ENCODE data around the gene DCDC2C.
"Not testable (repeated sequence)": the region's sequence is repeated elsewhere in the genome, so short reads cannot be mapped to it uniquely, and the experiment has no call there.

DCDC2C gene, protein sequence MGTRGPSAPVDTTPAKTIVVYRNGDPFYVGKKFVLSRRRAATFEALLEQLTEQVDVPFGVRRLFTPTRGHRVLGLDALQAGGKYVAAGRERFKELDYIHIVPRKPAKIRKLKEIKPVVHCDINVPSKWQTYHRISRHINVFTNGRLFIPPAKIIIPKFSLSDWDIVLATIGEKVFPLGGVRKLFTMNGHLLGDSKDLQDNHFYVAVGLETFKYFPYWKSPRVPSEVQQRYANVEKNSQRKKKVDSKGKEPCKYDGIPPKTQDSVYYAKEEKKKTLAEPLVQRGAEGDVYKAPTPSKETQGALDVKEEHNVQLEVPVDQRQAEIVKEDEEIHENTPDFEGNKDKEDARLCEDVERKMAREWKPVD

DNA sequence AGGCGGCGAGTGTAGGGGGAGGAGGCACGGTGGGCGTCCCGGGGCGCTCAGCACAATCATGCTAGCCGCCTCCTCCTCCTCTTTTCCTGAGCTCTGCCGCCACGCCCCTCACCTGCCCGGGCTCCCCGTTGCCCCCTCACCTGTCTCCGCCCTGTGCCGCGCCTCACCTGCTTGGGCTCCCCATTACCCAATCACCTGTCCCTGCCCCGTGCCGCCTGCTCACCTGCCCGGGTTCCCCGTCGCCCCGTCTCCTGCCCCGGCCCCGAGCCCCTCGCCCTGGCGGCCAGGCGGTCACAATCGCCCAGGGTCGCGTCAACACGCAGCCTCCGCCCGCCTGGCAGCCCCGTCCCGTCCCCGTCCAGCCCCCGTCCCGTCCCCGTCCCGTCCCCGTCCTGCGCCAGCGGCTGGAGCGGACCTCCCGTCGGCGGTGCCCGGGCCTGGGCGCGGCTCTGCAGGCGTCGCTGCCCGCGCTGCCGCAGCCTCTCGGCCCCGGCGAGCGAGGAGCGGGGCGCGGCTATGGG, at the start of gene DCDC2C:
Gene DCDC2C (plus strand): TSS at position 340 of the 521 bp plus-strand sequence. CDS start 177 bp downstream, at position 517.
- no peak for DNase-seq

GRCh38 chr2:3654011-3654410, 49.4 kb upstream of the DCDC2C start:
- no peak for DNase-seq

GRCh38 chr2:3654531-3655225, 48.7 kb upstream of the DCDC2C start:
- no peak for DNase-seq

- DNase-seq = no peak
Observed at GRCh38 chr2:3655871-3656761, 47.3 kb upstream of the DCDC2C start.

- DNase-seq = no peak
Observed at GRCh38 chr2:3656762-3657721, 46.3 kb upstream of the DCDC2C start.

DNA sequence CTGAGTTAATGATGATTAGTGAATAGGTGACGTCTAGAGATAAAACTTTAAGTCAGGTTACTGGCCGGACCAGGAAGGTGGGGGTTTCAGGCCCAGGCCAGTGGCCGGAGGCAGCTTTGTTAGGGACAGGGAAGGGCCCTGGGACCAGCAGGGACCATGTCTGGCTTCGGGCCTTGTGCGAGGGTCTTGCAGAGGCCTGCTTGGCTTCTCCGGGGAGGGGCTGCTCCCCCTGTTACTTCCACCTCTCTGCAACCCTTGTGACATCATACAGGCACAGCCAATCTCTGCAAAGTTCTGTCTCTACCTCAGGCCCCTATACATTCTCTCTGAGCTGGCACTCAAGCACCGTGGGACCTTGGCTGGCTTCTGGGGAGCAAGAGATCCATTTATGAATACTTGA, 45.5 kb upstream of the DCDC2C start, which contains the start of gene ALLC:
Gene ALLC (plus strand): TSS at position 320 of the 400 bp plus-strand sequence. CDS start 12,958 bp downstream, outside the sequence.
- no peak for DNase-seq

GRCh38 chr2:3659447-3660432, 43.6 kb upstream of the DCDC2C start:
- DNase-seq = no peak

DNA sequence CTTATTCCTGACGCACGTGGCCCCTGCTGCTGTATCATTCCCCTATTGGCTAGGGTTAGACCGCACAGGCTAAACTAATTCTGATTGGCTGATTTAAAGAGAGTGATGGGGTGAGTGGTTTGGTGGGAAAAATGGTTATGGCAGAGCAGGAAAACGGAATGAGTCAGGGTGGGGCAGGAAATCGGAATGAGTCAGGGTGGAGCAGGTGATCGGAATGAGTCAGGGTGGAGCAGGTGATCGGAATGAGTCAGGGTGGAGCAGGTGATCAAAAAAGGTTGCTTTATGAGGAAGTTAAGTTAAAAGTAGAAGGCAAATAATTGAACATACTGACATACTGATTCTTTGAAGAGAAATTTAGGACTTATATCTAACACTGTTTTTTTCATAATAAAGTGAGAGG, 42.7 kb upstream of the DCDC2C start:
- DNase-seq = not testable (repeated sequence)

DNA sequence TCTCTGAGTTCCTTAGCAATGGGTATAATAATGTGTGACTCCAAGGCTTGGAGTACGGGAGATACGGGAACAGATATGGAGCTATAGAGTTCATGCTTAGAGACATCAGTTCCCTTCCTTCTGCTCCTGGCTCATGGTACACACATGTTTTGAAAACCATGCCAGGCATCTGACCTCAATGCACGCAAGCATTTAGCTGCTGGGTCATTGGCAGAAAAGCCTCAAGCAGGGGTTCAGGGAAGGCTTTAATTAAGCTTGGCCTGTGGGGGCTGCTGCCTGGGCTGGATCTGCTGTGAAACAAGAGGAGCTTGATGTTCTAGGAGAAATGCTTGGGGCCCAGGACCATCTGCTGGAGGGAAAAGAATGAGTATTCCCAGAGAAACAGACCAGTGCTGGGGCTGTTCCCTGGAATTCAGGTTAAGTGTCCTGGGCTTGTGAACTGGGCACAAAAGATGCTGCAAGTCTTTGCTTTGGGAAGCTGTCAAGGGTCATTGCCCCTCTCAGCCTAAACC, 42.2 kb upstream of the DCDC2C start:
- no peak for DNase-seq

DNA sequence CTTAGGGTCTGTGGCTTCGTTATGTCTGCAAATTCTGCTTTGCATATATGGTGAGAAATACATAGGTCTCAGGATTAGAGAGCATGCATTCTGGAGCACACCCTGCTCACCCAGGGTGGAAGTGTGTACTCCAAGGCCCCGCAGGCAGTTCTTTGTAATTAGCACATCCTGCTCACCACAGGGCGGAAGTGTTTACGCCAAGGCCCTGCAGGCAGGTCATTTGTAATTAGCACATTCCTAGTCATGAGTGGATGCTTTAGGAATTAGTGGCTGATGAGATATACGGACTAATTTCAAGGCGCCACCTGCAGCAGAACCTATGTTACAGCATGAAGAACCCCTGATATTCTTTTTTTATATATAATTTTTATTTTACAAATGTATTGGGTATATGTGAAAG, 41.1 kb upstream of the DCDC2C start:
- no peak for DNase-seq

GRCh38 chr2:3664118-3664517, 39.3 kb upstream of the DCDC2C start:
- no peak for DNase-seq

DNA sequence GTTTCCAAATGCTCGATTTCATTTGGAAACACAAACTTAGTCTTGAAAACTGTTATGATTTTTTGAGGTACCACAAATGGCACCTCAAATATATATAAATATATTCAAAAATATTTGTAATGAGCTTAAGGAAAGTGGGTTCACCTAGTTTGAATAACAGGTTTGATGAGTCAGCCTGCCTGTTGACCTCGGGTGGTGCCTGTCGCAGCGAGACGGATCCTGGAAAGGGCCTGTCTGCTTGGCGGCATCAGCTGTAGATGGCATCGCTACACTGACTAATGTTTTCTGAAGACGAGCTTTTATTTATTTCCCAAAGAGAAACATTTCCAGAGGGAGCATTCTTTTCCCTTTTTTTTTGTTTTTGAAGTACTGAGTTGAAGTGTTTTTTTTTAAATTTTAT, 38.5 kb upstream of the DCDC2C start:
- DNase-seq = no peak

DNA sequence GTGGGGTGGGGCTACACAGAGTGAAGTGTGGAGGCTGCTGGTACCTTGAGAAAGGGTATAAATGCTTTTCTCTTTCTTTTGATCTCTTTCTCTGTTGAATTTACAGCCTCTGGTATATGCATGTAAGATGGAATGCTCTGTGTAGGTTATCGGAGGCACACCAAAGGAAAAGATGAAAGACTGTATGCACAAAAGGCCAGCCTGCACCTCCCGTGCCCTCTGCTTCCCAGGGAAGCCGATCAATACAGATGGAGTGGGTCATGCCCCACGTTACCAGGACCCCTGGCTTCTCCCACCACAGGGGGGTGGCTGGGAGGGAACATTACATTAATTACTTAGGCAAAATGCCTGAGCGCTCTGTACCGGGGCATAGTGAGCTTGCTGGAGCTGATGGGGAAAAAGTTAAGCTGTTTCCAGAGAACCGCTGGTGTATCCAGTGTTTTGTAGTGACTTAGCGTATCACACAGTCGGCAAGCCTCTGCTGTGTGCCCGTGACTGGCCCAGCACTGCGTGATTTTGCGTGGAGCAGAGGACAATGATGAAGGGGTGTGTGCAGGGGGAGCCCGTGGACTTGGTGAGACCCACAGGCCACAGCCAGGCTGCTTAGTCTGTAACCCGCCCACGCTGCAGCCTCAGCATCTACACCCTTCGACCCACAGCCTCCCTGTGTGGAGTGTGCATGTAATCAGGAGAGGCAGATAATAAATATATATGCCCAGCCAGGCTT, 37.3 kb upstream of the DCDC2C start:
- DNase-seq = no peak

- DNase-seq = no peak
Observed at GRCh38 chr2:3666613-3666975, 36.8 kb upstream of the DCDC2C start.

- no peak for DNase-seq
Observed at GRCh38 chr2:3667151-3667631, 36.2 kb upstream of the DCDC2C start.

DNA sequence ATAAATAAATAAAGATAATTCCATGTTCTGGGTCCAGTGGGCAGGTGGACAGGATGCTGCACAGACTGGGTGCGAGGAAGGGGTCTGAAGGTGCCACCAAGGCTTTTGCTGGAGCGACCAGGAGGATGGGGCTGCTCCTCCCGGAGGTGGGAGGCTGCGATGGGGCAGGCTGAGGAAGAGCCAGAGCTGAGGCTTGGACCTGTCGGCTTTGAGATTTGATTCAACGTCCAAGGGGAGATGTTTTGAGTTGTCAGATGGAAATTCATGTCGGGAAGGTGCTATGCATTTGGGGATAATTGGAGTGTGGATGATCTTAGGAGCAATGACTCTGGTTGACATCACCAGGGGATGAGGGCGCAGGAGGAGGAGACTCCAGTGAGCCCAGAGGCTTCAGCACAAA, 33.7 kb upstream of the DCDC2C start:
- DNase-seq = no peak

DNA sequence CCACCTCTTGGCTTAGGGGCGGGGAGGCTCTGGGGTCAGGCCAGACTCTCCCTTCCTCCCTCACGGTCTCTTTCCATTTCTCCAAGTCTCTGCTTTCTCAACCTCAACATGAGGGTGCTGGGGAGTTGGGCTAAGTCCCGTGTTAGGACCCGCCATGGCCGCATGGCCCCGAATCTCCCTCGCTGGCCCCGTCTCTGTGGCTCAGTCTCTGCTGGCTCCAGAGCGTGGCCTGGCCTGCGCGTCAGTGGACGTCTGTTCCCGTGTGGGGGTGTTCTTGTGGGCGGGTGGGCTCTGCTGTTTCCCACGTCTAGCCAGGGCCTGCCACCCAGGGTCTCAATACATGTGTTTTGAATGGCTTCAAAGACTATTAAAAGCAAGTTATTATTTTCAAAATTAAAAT, 33.0 kb upstream of the DCDC2C start:
- no peak for DNase-seq

DNA sequence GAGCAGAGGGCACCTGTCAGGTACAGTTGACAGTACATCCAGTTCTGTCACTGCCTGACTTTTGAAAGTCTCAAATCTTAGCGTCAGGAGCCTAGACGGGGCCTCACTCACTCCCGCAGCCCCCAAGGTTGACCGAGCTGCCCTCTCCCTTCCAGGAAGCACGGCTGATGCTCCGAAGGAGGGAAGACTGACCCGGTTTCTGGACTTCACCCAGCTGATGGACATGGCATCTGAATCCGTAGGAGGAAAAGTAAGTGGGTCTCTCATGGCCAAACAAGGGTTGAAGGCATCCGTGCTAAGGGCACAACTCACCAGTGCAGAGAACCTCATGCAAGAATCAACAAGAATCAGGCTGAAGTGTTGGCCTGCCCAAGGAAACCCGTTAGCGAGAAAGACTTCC, 32.4 kb upstream of the DCDC2C start:
- no peak for DNase-seq

GRCh38 chr2:3672861-3673678, 30.3 kb upstream of the DCDC2C start:
- no peak for DNase-seq
